Skeletal muscle cell (primary cell): ENCODE results near the gene KCTD16.

Experiments used
- DNase-seq: peaks from one replicate; pipeline ENCODE4 v3.0.0-alpha.2; 2010; ENCODE audit warnings: low read depth
- H3K4me3 ChIP-seq: 2 replicates; pipeline ENCODE4 v1.5.1; 2011; ENCODE audit warnings: low read depth, mild to moderate bottlenecking, control low read depth, low read length, moderate library complexity

The KCTD16 gene

GRCh38 chr5:144273232-144274027, 102.8 kb downstream of the KCTD16 start:
- no peak for DNase-seq
- no peak overlapping the region for H3K4me3 ChIP-seq

DNA sequence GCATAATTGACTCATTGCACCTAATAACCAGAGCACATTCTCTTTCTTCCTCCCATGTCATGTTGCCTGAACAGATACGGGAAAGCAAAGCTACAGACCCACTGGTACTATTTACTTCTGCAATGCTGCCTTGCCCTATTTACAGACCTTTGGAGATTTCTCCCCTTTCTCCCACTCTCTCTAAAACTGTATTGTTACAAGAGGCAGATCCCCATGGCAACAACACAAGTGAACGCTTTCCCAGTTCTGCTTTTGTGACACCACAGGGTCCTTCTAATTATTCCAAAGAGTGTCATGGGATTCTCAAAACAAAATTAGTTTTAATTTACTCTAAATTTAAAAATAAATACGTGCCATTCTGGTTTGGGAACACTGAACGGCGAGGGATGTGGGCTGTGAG, 104.7 kb downstream of the KCTD16 start:
- no peak overlapping the region for H3K4me3 ChIP-seq
- no peak for DNase-seq

DNA sequence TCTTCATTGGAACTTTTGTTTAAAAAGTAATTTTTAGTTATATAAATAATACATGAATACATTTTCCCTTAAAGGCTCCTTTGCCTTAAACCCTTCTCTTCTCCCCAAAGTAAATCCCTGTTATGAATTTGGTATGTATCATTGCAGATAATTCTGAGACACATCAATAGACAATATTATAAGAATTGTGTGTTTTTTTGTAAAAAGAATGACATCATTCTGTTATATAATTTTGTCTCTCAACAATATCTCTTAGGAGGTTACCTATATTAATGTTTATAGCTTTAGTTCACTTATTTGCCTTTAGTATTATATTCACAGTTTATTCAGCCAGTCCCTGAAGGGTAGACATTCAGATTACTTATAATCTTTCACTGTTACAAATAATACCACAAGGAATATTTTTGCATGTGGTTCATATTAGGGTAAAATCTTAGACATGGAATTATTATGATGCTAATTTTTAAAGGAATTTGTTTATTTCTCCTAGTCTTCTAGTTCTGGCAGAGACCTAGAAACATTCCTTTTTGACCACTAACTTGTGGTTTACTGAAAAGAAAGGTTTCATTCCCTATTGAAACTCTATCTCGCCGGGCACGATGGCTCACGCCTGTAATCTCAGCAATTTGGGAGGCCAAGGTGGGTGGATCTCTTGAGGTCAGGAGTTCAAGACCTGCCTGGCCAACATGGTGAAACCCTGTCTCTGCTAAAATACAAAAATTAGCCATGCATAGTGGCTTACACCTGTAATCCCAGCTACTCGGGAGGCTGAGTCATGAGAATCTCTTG, 105.6 kb downstream of the KCTD16 start:
- H3K4me3 ChIP-seq = no peak overlapping the region
- DNase-seq = no peak

DNA sequence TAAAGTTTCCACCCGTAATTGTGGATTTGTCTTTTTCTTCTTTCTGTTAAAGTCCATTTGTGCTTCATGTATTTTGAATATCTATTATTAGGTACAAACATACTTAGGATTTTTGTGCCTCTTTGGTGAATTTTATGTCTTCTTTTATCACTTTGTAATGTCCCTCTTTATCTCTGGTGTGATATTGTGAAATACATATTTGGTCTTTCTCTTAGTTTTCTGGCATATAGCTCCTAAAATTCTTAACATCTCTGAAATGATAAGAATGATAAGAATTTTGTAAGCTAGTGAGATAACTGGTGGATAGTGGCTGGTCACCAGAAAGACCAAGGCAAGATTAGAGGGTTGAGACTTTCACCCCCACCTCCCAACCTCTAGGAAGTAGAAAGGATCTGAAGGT, 111.1 kb downstream of the KCTD16 start:
- DNase-seq = no peak
- no peak overlapping the region for H3K4me3 ChIP-seq

GRCh38 chr5:144284036-144284435, 113.4 kb downstream of the KCTD16 start:
- no peak overlapping the region for H3K4me3 ChIP-seq
- DNase-seq = no peak

- no peak overlapping the region for H3K4me3 ChIP-seq
- no peak for DNase-seq
These were observed 114.3 kb downstream of the KCTD16 start for GRCh38 chr5:144284931-144285502.

DNA sequence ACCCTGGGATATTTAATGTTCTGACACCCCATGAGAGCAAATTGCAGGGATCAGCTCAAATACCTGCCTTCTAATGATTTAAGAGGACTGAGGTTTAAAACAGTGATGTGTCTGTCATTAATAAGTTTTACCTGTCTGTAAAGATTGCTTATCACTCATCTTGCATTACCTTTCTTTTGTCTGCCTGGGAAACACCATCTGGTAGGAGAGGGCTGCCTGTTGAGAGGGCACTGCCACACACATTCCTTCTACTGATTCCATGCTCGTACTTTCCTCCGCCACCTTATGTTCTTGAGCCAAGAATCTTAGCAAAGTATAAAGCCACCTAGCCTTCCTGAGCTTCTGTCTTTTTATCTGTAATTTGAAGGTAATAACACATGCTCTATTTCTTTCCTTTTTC, 118.6 kb downstream of the KCTD16 start:
- DNase-seq = no peak
- no peak overlapping the region for H3K4me3 ChIP-seq

DNA sequence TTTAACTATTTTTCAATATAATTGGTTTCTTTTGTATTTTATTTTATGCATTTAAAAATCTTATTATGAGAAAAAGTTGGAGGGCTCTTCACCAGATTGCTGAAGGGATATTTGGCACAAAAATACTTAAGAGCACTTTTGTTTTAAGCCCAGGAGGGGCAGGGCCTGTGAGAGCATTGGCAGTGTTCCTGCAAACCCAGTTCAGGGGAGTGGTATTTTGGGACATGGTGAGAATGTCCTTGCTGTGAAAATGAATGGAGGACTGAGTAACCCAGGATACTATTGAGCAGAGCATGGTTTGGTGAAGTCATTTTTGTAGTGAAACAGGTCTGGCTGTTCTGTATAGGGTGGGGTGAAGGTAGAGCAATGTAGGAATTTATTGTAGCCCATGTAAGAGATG, 121.4 kb downstream of the KCTD16 start:
- no peak for DNase-seq
- no peak overlapping the region for H3K4me3 ChIP-seq

GRCh38 chr5:144295284-144295683, 124.6 kb downstream of the KCTD16 start:
- DNase-seq = no peak
- H3K4me3 ChIP-seq = no peak overlapping the region

DNA sequence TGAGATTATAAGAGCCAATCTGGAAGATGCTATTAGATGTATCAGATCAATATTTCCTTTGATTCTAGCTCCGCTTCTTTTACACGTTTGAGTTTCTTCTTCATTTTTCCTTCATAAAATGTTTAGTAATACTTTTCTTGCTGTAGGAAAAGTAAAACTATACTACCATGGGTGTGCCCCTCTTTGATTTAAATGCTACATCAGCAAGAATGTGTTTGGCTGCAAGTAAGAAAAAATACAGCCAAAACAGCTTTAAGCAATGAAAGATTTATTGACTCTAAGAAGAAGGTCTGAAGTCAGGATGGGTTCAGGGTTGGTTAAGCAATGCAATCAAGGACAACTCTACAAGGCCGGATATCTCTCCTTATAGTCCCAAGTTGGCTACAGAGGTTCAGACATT, 126.4 kb downstream of the KCTD16 start:
- DNase-seq = no peak
- no peak overlapping the region for H3K4me3 ChIP-seq

DNA sequence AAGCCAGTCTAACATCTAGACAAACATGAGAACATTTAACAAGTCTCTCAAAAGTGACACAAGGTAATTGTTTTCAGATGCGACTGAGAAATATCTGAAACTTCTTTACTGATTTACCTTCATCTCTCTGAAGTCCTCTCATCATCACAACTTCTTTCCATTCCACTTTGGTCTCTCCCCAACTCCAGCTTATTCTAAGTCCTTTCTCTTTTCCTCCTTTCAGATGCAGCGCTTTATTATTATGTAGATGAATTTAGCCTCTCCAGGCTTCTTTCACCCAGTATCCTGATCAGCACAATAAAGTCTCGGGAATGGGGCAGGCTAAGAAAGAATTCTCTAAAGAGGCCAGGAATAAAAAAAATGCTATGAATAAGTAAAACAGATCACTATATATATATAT, 128.0 kb downstream of the KCTD16 start:
- no peak for DNase-seq
- H3K4me3 ChIP-seq = no peak overlapping the region

DNA sequence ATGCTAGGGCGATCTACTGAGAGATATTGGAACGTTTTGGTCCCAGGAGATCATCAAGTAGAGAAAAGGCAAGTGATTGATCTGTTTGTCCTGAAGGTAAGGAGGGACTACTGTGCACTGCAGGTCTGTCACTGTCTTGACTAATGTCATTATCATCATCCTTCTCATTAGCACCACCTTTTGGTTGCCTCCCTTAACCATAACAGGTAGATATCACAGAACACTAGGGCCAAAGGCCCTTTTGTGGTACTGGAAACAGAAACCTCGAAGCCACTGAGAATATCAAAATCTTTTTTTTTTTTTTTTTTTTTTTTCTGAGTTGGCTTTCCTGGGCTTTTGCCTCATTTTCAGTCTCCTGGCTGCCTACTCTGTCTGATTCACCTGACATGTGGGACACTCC, 134.0 kb downstream of the KCTD16 start:
- no peak overlapping the region for H3K4me3 ChIP-seq
- DNase-seq = no peak

- H3K4me3 ChIP-seq = no peak overlapping the region
- DNase-seq = no peak
These were observed 137.1 kb downstream of the KCTD16 start for GRCh38 chr5:144307736-144308135.

- H3K4me3 ChIP-seq = no peak overlapping the region
- DNase-seq = no peak
These were observed 137.5 kb downstream of the KCTD16 start for GRCh38 chr5:144308174-144308573.

DNA sequence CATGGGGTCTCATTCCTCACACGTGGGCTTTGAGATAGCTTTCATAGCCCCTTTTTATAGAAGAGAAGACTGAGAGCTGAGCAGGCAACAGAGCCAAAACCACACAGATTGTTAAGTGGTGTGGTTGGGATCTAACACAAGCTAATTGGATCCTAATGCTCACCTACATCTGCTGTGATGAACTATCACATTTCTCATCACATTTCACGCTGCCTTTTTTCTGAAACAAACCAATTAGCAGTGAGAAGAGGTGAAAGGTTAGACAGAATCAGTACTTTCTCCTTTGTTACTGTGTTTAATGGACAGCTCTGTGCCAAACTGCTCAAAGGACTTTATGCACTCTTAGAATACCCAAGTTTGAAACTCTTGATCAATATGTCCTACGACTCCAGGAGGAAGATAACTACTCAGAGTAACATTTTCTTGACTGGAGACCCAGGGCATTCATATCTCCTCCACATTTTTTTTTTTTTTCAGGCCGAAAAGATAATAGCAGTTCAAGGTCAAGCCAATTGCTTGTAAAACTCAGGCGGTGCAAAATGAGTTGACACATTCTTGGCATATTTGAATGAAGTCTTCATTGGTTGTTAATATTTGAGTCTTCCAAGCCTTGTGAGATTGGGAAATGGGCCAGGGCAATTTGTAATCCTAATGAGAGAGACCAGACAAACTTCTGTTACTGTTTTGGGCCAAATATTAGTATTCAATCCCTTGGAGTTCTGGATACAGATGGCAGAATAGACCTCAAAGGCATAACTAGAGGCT, 138.4 kb downstream of the KCTD16 start:
- no peak overlapping the region for H3K4me3 ChIP-seq

GRCh38 chr5:144310621-144311020, 139.9 kb downstream of the KCTD16 start:
- DNase-seq = no peak
- no peak overlapping the region for H3K4me3 ChIP-seq

More for the DNA sequence above, 138.4 kb downstream of the KCTD16 start:
- no peak for DNase-seq

DNA sequence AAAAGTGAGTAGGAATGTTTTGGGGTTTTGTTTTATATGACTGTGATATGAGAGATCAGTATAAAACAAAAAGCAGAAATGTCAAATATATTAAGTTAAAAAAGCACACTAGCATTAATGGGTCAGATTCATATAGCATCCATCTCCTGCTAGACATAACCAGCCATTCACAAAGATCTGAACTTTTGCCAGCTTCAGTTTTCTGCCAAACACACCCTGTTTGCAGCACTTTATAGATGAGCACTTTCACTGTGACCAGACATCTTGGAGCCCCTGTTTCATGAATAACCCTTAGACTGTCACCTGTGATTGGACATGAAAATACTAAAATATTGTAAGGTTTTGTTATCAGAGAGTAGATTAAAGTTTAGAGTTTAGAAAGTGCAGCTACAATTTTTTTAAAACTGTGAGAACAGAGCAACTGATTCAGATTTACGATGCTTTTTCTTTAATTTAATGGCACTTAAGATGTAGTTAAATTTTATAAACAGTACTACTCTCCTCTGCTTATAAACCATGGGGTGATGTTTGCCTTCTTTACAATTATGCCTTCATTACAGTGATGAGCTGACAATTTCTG, 142.6 kb downstream of the KCTD16 start:
- no peak overlapping the region for H3K4me3 ChIP-seq
- no peak for DNase-seq

- no peak for DNase-seq
- no peak overlapping the region for H3K4me3 ChIP-seq
These were observed 144.4 kb downstream of the KCTD16 start for GRCh38 chr5:144315026-144315425.

GRCh38 chr5:144315994-144316634, 145.4 kb downstream of the KCTD16 start:
- no peak for DNase-seq
- H3K4me3 ChIP-seq = no peak overlapping the region
